ENCODE measurements around the gene GLCE.

GLCE gene

GRCh38 chr15:69209661-69210060 is 49.2 kb downstream of the GLCE start:
- Histone ChIP-seq H3K4me3 (ENCODE audit: low read length, poor library complexity, severe bottlenecking) (no peak overlapping the region), H3K4me2 (ENCODE audit: low read depth, low read length, poor library complexity, severe bottlenecking) (no peak overlapping the region), H3K27me3 (ENCODE audit: insufficient read depth, low read length, poor library complexity, severe bottlenecking) (no peaks in the 10 kb centered on the region), H3K79me2 (ENCODE audit: insufficient read depth, low read length) (no peaks in the 10 kb centered on the region), H3K9me3 (ENCODE audit: insufficient read depth, low read depth, low read length) (no peaks in the 10 kb centered on the region), H3K36me3 (ENCODE audit: insufficient read depth, low read length) (no peaks in the 10 kb centered on the region), H2AFZ (ENCODE audit: low read length) (no peak overlapping the region), H3K4me1 (ENCODE audit: insufficient read depth, low read length, poor library complexity, severe bottlenecking) (no peaks in the 10 kb centered on the region), H3F3A (ENCODE audit: low read depth) (no peaks in the 10 kb centered on the region), H3K9ac (ENCODE audit: low read depth, low read length, poor library complexity, severe bottlenecking) (no peak overlapping the region), H4K20me1 (ENCODE audit: insufficient read depth, low read length, poor library complexity, severe bottlenecking) (no peaks in the 10 kb centered on the region), H3K9me2 (replicated peaks; ENCODE audit: low read depth, low read length) (no peaks in the 10 kb centered on the region)
- no peak for TF ChIP-seq EZH2phosphoT487 (IDR thresholded peaks at IDR 0.05; ENCODE audit: borderline replicate concordance)
- TF ChIP-seq, protein P1, sequence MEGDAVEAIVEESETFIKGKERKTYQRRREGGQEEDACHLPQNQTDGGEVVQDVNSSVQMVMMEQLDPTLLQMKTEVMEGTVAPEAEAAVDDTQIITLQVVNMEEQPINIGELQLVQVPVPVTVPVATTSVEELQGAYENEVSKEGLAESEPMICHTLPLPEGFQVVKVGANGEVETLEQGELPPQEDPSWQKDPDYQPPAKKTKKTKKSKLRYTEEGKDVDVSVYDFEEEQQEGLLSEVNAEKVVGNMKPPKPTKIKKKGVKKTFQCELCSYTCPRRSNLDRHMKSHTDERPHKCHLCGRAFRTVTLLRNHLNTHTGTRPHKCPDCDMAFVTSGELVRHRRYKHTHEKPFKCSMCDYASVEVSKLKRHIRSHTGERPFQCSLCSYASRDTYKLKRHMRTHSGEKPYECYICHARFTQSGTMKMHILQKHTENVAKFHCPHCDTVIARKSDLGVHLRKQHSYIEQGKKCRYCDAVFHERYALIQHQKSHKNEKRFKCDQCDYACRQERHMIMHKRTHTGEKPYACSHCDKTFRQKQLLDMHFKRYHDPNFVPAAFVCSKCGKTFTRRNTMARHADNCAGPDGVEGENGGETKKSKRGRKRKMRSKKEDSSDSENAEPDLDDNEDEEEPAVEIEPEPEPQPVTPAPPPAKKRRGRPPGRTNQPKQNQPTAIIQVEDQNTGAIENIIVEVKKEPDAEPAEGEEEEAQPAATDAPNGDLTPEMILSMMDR (conservative IDR thresholded peaks at IDR 0.05; ENCODE audit: low read length): no peak

DNA sequence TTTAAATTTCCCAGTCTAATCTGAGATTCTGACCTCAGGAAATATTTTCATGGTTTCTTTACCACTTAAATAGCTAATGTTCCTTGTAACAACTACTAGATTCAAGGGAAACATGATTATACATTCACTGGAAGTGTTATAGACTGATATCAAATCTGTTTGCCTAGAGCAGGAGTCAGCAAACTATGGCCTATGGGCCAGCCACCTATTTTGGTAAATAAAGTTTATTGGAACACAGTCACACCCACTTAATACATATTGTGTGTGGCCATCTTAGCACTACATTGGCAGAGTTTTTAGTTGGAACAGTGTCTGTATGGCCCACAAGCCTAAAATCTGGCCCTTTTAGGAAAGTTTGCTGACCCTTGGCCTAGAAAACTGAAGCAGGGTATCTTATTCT is 50.1 kb downstream of the GLCE start:
- H3K27me3 ChIP-seq (ENCODE audit: insufficient read depth, low read length, poor library complexity, severe bottlenecking): no peaks in the 10 kb centered on the region
- H3F3A ChIP-seq (ENCODE audit: low read depth): no peaks in the 10 kb centered on the region
- no peaks in the 10 kb centered on the region for H3K36me3 ChIP-seq (ENCODE audit: insufficient read depth, low read length)
- no peaks in the 10 kb centered on the region for H3K79me2 ChIP-seq (ENCODE audit: insufficient read depth, low read length)
- H2AFZ ChIP-seq (ENCODE audit: low read length): no peak overlapping the region
- no peak overlapping the region for H3K4me2 ChIP-seq (ENCODE audit: low read depth, low read length, poor library complexity, severe bottlenecking)
- no peak overlapping the region for H3K4me3 ChIP-seq (ENCODE audit: low read length, poor library complexity, severe bottlenecking)
- no peaks in the 10 kb centered on the region for H3K4me1 ChIP-seq (ENCODE audit: insufficient read depth, low read length, poor library complexity, severe bottlenecking)
- no peaks in the 10 kb centered on the region for H4K20me1 ChIP-seq (ENCODE audit: insufficient read depth, low read length, poor library complexity, severe bottlenecking)
- no peaks in the 10 kb centered on the region for H3K9me2 ChIP-seq (replicated peaks; ENCODE audit: low read depth, low read length)
- no peak overlapping the region for H3K9ac ChIP-seq (ENCODE audit: low read depth, low read length, poor library complexity, severe bottlenecking)
- H3K9me3 ChIP-seq (ENCODE audit: insufficient read depth, low read depth, low read length): no peaks in the 10 kb centered on the region
- TF ChIP-seq, protein P1 (conservative IDR thresholded peaks at IDR 0.05; ENCODE audit: low read length): no peak
- TF ChIP-seq EZH2phosphoT487 (IDR thresholded peaks at IDR 0.05; ENCODE audit: borderline replicate concordance): no peak

- Histone ChIP-seq H3K36me3 (ENCODE audit: insufficient read depth, low read length) (no peaks in the 10 kb centered on the region), H3K4me1 (ENCODE audit: insufficient read depth, low read length, poor library complexity, severe bottlenecking) (no peaks in the 10 kb centered on the region), H3K27me3 (ENCODE audit: insufficient read depth, low read length, poor library complexity, severe bottlenecking) (no peaks in the 10 kb centered on the region), H3K9ac (ENCODE audit: low read depth, low read length, poor library complexity, severe bottlenecking) (no peak overlapping the region), H3K4me3 (ENCODE audit: low read length, poor library complexity, severe bottlenecking) (no peak overlapping the region), H3K79me2 (ENCODE audit: insufficient read depth, low read length) (no peaks in the 10 kb centered on the region), H2AFZ (ENCODE audit: low read length) (no peak overlapping the region), H4K20me1 (ENCODE audit: insufficient read depth, low read length, poor library complexity, severe bottlenecking) (no peaks in the 10 kb centered on the region), H3K9me2 (replicated peaks; ENCODE audit: low read depth, low read length) (no peaks in the 10 kb centered on the region), H3F3A (ENCODE audit: low read depth) (no peaks in the 10 kb centered on the region), H3K4me2 (ENCODE audit: low read depth, low read length, poor library complexity, severe bottlenecking) (no peak overlapping the region), H3K9me3 (ENCODE audit: insufficient read depth, low read depth, low read length) (no peaks in the 10 kb centered on the region)
- no peak for TF ChIP-seq EZH2phosphoT487 (IDR thresholded peaks at IDR 0.05; ENCODE audit: borderline replicate concordance)
- TF ChIP-seq, protein P1 (conservative IDR thresholded peaks at IDR 0.05; ENCODE audit: low read length): peak; percentile 58
Measured at GRCh38 chr15:69213786-69214185, 53.4 kb downstream of the GLCE start.
